ENCODE data around the gene FARSB.

- no peak for TF ChIP-seq POLR2A (IDR thresholded peaks at IDR 0.05)
- TF ChIP-seq CTCF (IDR thresholded peaks at IDR 0.05): no peak
Measured at GRCh38 chr2:222548992-222549391, 106.9 kb downstream of the FARSB start.

Data from prostate gland (tissue), 2 donors.